K562 (cell line): ENCODE results near the gene KIF25. TPM values are rescaled to one million over a fixed set of nuclear protein-coding genes. Genes with fewer than 3 reads are reported as not detected.

ENCODE experiments used
- ATAC-seq: fragments of 200-7000 bp; cut with Tn5 transposase; 3 replicates; pipeline ENCODE4 v1.9.1; 2020; ENCODE audit warnings: moderate library complexity
- BruUV-seq: library from RNA; stranded (reverse); fragments of 400-500 nt; replicated peaks from 2 replicates; lab custom pipeline; 2021; lab: Mats Ljungman, UMichigan
- CTCF ChIA-PET: fragments of 300-600 bp; formaldehyde crosslinking; extraction: SDS; loops from one replicate; lab custom pipeline; 2021; ENCODE audit warnings: low intra/inter-chr PET ratio; lab: Yijun Ruan, JAX
- POLR2A ChIA-PET: fragments of 300-600, 350-650 bp; sonication (Branson Sonifier 250); formaldehyde crosslinking; extraction: SDS; loops from one replicate; lab custom pipeline; 2021; ENCODE audit warnings: antibody characterized with exemption, inconsistent platforms; lab: Yijun Ruan, JAX
- DNase-seq, 4 experiments: peaks; one replicate each; pipeline versions ENCODE4 v3.0.0 to v3.0.0-alpha.2; 2011 to 2018; ENCODE audit warnings: low spot score in 3 of 4, mixed read lengths in 3 of 4; ENCODE audit errors: extremely low read depth in 1 of 4
- FAIRE-seq: peaks from 2 replicates; lab custom pipeline; 2011; peaks lifted over from hg19 to GRCh38; lab: Jason Lieb, UNC
- H2AFZ ChIP-seq: 2 replicates; pipeline ENCODE4 v1.6.0; 2011; ENCODE audit warnings: low read depth, low read length, control low read depth, inconsistent platforms
- H3K27ac ChIP-seq: fragments of 200-600 bp; 3 replicates; pipeline ENCODE4 v1.8.0; 2011; ENCODE audit warnings: low read depth, mild to moderate bottlenecking, control low read depth, inconsistent platforms, low read length, moderate library complexity, mixed read lengths; ENCODE audit errors: extremely low read depth
- H3K27me3 ChIP-seq, 2 experiments: fragments of 300-600 bp in 1 of 2; 2 replicates in 1 of 2; 3 replicates in 1 of 2; pipeline versions ENCODE4 v1.6.0 to v1.8.0; 2011; ENCODE audit warnings: inconsistent platforms in 2 of 2, low read length in 2 of 2, mild to moderate bottlenecking in 1 of 2, mixed read lengths in 1 of 2, moderate library complexity in 1 of 2; ENCODE audit not compliant: control insufficient read depth in 2 of 2, insufficient read depth in 2 of 2
- H3K36me3 ChIP-seq: fragments of 300-600 bp; 3 replicates; pipeline ENCODE4 v1.8.0; 2011; ENCODE audit warnings: mild to moderate bottlenecking, low read length, inconsistent platforms; ENCODE audit not compliant: control insufficient read depth, insufficient read depth
- H3K4me1 ChIP-seq, 2 experiments: fragments of 200-600 bp in 1 of 2; replicated peaks in 1 of 2; 2 replicates in 1 of 2; 3 replicates in 1 of 2; pipeline versions ENCODE4 v1.5.1 to v1.8.0; 2011; ENCODE audit warnings: inconsistent platforms in 2 of 2, low read length in 2 of 2, mild to moderate bottlenecking in 1 of 2, mixed read lengths in 1 of 2, moderate library complexity in 1 of 2; ENCODE audit not compliant: control insufficient read depth in 2 of 2, insufficient read depth in 2 of 2
- H3K4me2 ChIP-seq: 2 replicates; pipeline ENCODE4 v1.6.1; 2011; ENCODE audit warnings: low read length, control low read depth, inconsistent platforms, mixed read lengths; ENCODE audit not compliant: insufficient read depth
- H3K4me3 ChIP-seq: fragments of 200-600 bp; sonication (generic), shearing (Covaris generic); 2 replicates; pipeline ENCODE4 v1.5.1; 2016; ENCODE audit warnings: control low read depth, inconsistent platforms
- H3K79me2 ChIP-seq: fragments of 200-600 bp; 3 replicates; pipeline ENCODE4 v1.8.0; 2011; ENCODE audit warnings: low read length, inconsistent platforms; ENCODE audit not compliant: control insufficient read depth, insufficient read depth
- H3K9ac ChIP-seq, 2 experiments: 2 replicates each; pipeline versions ENCODE4 v1.6.0 to v1.6.1; 2011; ENCODE audit warnings: low read depth in 2 of 2, low read length in 2 of 2, control low read depth in 1 of 2, inconsistent platforms in 1 of 2, mild to moderate bottlenecking in 1 of 2, mixed read lengths in 1 of 2; ENCODE audit not compliant: insufficient read depth in 1 of 2
- H3K9me1 ChIP-seq: one replicate; pipeline ENCODE4 v1.6.0; 2011; ENCODE audit warnings: inconsistent platforms, mild to moderate bottlenecking, low read length, moderate library complexity; ENCODE audit not compliant: control insufficient read depth, insufficient read depth
- H3K9me3 ChIP-seq: replicated peaks from 2 replicates; pipeline ENCODE4 v1.5.1; 2011; ENCODE audit warnings: low read depth, low read length, inconsistent platforms; ENCODE audit not compliant: control insufficient read depth, insufficient read depth
- H4K20me1 ChIP-seq: replicated peaks from 2 replicates; pipeline ENCODE4 v1.6.1; 2011; ENCODE audit warnings: low read length, inconsistent platforms, mixed read lengths; ENCODE audit not compliant: control insufficient read depth, insufficient read depth
- CBX1 ChIP-seq: sonication (generic); IDR thresholded peaks from 2 replicates; pipeline ENCODE4 v1.6.1; 2016; ENCODE audit warnings: antibody characterized with exemption, low read depth, mild to moderate bottlenecking
- KLF10 ChIP-seq: fragments of 250-450 bp; sonication (Bioruptor Pico); IDR thresholded peaks from 2 replicates; pipeline ENCODE4 v1.6.1; 2021; ENCODE audit warnings: matching md5 sums
- POLR2G ChIP-seq: fragments of 200-400 bp; formaldehyde crosslinking; IDR thresholded peaks from 2 replicates; pipeline ENCODE4 v1.6.1; 2017; ENCODE audit warnings: low read depth, mild to moderate bottlenecking, antibody characterized with exemption, low read length, moderate library complexity
- REST ChIP-seq, 2 experiments: fragments of 450-650 bp; formaldehyde crosslinking in 1 of 2; IDR thresholded peaks; 2 replicates each; pipeline versions ENCODE4 v1.4.0 to v1.6.1; 2014 to 2020; ENCODE audit warnings: mild to moderate bottlenecking in 2 of 2, borderline replicate concordance in 1 of 2, low read depth in 1 of 2
- TEAD1 ChIP-seq, 2 experiments: fragments of 450-650 bp in 1 of 2; sonication (generic) in 1 of 2; formaldehyde crosslinking; IDR thresholded peaks; 2 replicates each; pipeline versions ENCODE4 v1.4.0 to v1.8.0; 2020 to 2022; ENCODE audit warnings: mild to moderate bottlenecking in 2 of 2, missing genetic modification reagents in 1 of 2
- ZNF696 ChIP-seq: fragments of 250-450 bp; sonication (Bioruptor Pico); conservative IDR thresholded peaks from 2 replicates; pipeline ENCODE4 v1.4.0; 2020; ENCODE audit warnings: mild to moderate bottlenecking, moderate library complexity
- ZNF778 ChIP-seq: fragments of 450-650 bp; formaldehyde crosslinking; IDR thresholded peaks from 2 replicates; pipeline ENCODE4 v1.4.0; 2020; ENCODE audit warnings: mild to moderate bottlenecking, moderate library complexity
- WGBS: fragments of 100-300 bp; shearing (Covaris generic); methylation state at CpG from one replicate; pipeline ENCODE4 v1.1.6; 2016; ENCODE audit warnings: low coverage, mixed read lengths; ENCODE audit not compliant: insufficient coverage; ENCODE audit errors: missing lambda C conversion rate; 5-methylcytosine and 5-hydroxymethylcytosine counted together
- in situ Hi-C: fragments of 300-500 bp; cut with MboI; formaldehyde crosslinking; loops from 4 replicates; pipeline ENCODE4 v1.15.0; 2018; ENCODE audit warnings: inconsistent platforms, mixed read lengths
- intact Hi-C: fragments of 100-400 bp; cut with micrococcal nuclease; formaldehyde crosslinking; loops from 2 replicates; pipeline ENCODE4 v1.14.2; 2022
- polyA plus RNA-seq, 8 experiments: library from polyadenylated mRNA; depleted of rRNA in 4 of 8; stranded (reverse) in 5 of 8; unstranded in 3 of 8; fragments of >200 nt; fragmentation: Nextera tagmentation in 2 of 8; fragmentation: Illumina TruSeq in 1 of 8; extraction: Ambion mirVana in 2 of 8; extraction: Trizol in 1 of 8; gene quantifications; 2 replicates each; pipeline versions ENCODE4 v1.2.1 to v1.2.3, GENCODE V29; 2011 to 2014; ENCODE audit warnings: inconsistent platforms in 1 of 8, missing spikeins in 1 of 8
- total RNA-seq, 7 experiments: library from RNA; depleted of rRNA in 6 of 7; stranded (reverse); fragments of >200 nt in 6 of 7; fragmentation: Illumina TruSeq in 2 of 7; extraction: Trizol in 2 of 7; gene quantifications; 2 replicates each; pipeline versions ENCODE4 v1.2.1 to v1.2.3, GENCODE V29; 2011 to 2021; ENCODE audit warnings: low replicate concordance in 1 of 7

KIF25 gene
- total and polyA plus RNA-seq, 9 of the 15 experiments (the other 6 are each of a cell fraction or from before 2014, with no cell fraction given), result 0.04 to 0.49 (median 0.23) TPM; not detected in 5

- no peak overlapping the region for H3K4me2 ChIP-seq
- 2% methylated on average over 8 of the region's 9 CpGs for WGBS
- peaks cover 49 to 93% of the 10 kb centered on the region in 2 experiments; a peak in 4 of 5 replicates for H3K27me3 ChIP-seq
- H3K27ac ChIP-seq, result no peak overlapping the region
- H3K4me1 ChIP-seq, result peaks cover 0 to 24% of the 10 kb centered on the region in 2 experiments; a peak in 1 of 5 replicates
- no peak overlapping the region for H3K9ac ChIP-seq
- CTCF ChIA-PET, result no interaction called here
- no peak overlapping the region for H2AFZ ChIP-seq
- no peaks in the 10 kb centered on the region for H3K79me2 ChIP-seq
- DNase-seq, result no peak
- H4K20me1 ChIP-seq, result peaks cover 38% of the 10 kb centered on the region
- H3K36me3 ChIP-seq, result no peaks in the 10 kb centered on the region
- TF ChIP-seq ZNF696 (CRISPR knock-in tag) (no peak), TEAD1 (CRISPR knock-in tag; IDR thresholded peaks at IDR 0.05) (no peak), POLR2G (no peak), CBX1 (no peak), REST (IDR thresholded peaks at IDR 0.05; ENCODE audit: borderline replicate concordance) (no peak), REST (CRISPR knock-in tag; IDR thresholded peaks at IDR 0.05; ENCODE audit: low read depth) (no peak), ZNF778 (CRISPR knock-in tag) (no peak), KLF10 (CRISPR knock-in tag) (no peak)
- no peaks in the 10 kb centered on the region for H3K9me1 ChIP-seq
- ATAC-seq, result no peak
- no TSS peak for BruUV-seq
- FAIRE-seq, result no peak
- H3K9me3 ChIP-seq, result no peaks in the 10 kb centered on the region
- in situ Hi-C loops, result no loop called here
- no peak overlapping the region for H3K4me3 ChIP-seq
- intact Hi-C loops, result no loop called here
- POLR2A ChIA-PET, result interaction anchor here (0.6 kb wide), 2 partner anchors 37 to 215 kb away, joined by 3 read pairs; no protein-coding TSS in a partner anchor
Measured at GRCh38 chr6:168051648-168052047, 54.2 kb downstream of the KIF25 start.
